Measurements from ENCODE around the gene MYZAP.

The MYZAP gene

GRCh38 chr15:57680021-57680420, 88.3 kb downstream of the MYZAP start:
- TF ChIP-seq ZFX (IDR thresholded peaks at IDR 0.05; ENCODE audit: borderline replicate concordance), result no peak
- TF ChIP-seq CTCF (IDR thresholded peaks at IDR 0.05), result no peak
- H3K27ac ChIP-seq, result no peak overlapping the region

GRCh38 chr15:57681011-57681410, 89.3 kb downstream of the MYZAP start:
- no peak for TF ChIP-seq ZFX (IDR thresholded peaks at IDR 0.05; ENCODE audit: borderline replicate concordance)
- no peak for TF ChIP-seq CTCF (IDR thresholded peaks at IDR 0.05)
- no peak overlapping the region for H3K27ac ChIP-seq

GRCh38 chr15:57683481-57683880, 91.8 kb downstream of the MYZAP start:
- no peak for TF ChIP-seq CTCF (IDR thresholded peaks at IDR 0.05)
- TF ChIP-seq ZFX (IDR thresholded peaks at IDR 0.05; ENCODE audit: borderline replicate concordance), result no peak
- H3K27ac ChIP-seq, result no peak overlapping the region

- TF ChIP-seq CTCF (IDR thresholded peaks at IDR 0.05), result no peak
- TF ChIP-seq ZFX (IDR thresholded peaks at IDR 0.05; ENCODE audit: borderline replicate concordance), result no peak
- H3K27ac ChIP-seq, result no peak overlapping the region
Observed at GRCh38 chr15:57684491-57685151, 92.9 kb downstream of the MYZAP start.

GRCh38 chr15:57685306-57686095, 93.8 kb downstream of the MYZAP start:
- TF ChIP-seq ZFX (IDR thresholded peaks at IDR 0.05; ENCODE audit: borderline replicate concordance) (no peak), CTCF (IDR thresholded peaks at IDR 0.05) (no peak)
- H3K27ac ChIP-seq, result no peak overlapping the region

GRCh38 chr15:57686657-57687056, 95.0 kb downstream of the MYZAP start:
- H3K27ac ChIP-seq, result no peak overlapping the region
- no peak for TF ChIP-seq CTCF (IDR thresholded peaks at IDR 0.05)
- no peak for TF ChIP-seq ZFX (IDR thresholded peaks at IDR 0.05; ENCODE audit: borderline replicate concordance)

GRCh38 chr15:57690341-57690966, 98.8 kb downstream of the MYZAP start:
- H3K27ac ChIP-seq, result no peak overlapping the region
- no peak for TF ChIP-seq CTCF (IDR thresholded peaks at IDR 0.05)
- TF ChIP-seq ZFX (IDR thresholded peaks at IDR 0.05; ENCODE audit: borderline replicate concordance), result no peak

All from 22Rv1 (cell line).